BJ (cell line): ENCODE data around the gene HK2. TPM values are rescaled to one million over a fixed set of nuclear protein-coding genes. Genes with fewer than 3 reads are reported as not detected.

Source experiments
- CTCF ChIA-PET: fragments of 350-600 bp; formaldehyde crosslinking; extraction: SDS; loops from one replicate; lab custom pipeline; 2021; ENCODE audit warnings: antibody characterized with exemption, inconsistent platforms; lab: Yijun Ruan, JAX
- POLR2A ChIA-PET: fragments of 300-600 bp; sonication (Branson Sonifier 250); formaldehyde crosslinking; extraction: SDS; loops from one replicate; lab custom pipeline; 2021; ENCODE audit warnings: antibody characterized with exemption; lab: Charles Lee
- DNase-seq: peaks from one replicate; pipeline ENCODE4 v3.0.0-alpha.2; 2011; ENCODE audit warnings: low read depth
- H3K27me3 ChIP-seq: 2 replicates; pipeline ENCODE4 v1.6.0; 2011; ENCODE audit warnings: low read length; ENCODE audit not compliant: control insufficient read depth, insufficient read depth
- H3K36me3 ChIP-seq: 2 replicates; pipeline ENCODE4 v1.5.1; 2011; ENCODE audit warnings: low read length; ENCODE audit not compliant: control insufficient read depth, insufficient read depth
- H3K4me3 ChIP-seq: 2 replicates; pipeline ENCODE4 v1.5.1; 2011; ENCODE audit warnings: low read depth, mild to moderate bottlenecking, control low read depth, low read length
- polyA plus RNA-seq: library from polyadenylated mRNA; depleted of rRNA; stranded (reverse); fragments of >200 nt; gene quantifications from 2 replicates; pipeline ENCODE4 v1.2.3, GENCODE V29; 2011
- TF ChIP-seq, protein P1 (sequence below): IDR thresholded peaks from 2 replicates; pipeline ENCODE4 v1.5.1; 2011; ENCODE audit warnings: low read depth, mild to moderate bottlenecking, control low read depth, inconsistent platforms, low read length, moderate library complexity; ENCODE audit not compliant: insufficient read depth

The HK2 gene
- polyA plus RNA-seq, 1 experiment = 21.8 TPM

- Histone ChIP-seq H3K27me3 (no peaks in the 10 kb centered on the region), H3K36me3 (no peaks in the 10 kb centered on the region), H3K4me3 (no peak overlapping the region)
- CTCF ChIA-PET = interaction anchor here (1.4 kb wide), 1 partner anchor 32 kb away, joined by 4 read pairs; no protein-coding TSS in a partner anchor
- TF ChIP-seq, protein P1, sequence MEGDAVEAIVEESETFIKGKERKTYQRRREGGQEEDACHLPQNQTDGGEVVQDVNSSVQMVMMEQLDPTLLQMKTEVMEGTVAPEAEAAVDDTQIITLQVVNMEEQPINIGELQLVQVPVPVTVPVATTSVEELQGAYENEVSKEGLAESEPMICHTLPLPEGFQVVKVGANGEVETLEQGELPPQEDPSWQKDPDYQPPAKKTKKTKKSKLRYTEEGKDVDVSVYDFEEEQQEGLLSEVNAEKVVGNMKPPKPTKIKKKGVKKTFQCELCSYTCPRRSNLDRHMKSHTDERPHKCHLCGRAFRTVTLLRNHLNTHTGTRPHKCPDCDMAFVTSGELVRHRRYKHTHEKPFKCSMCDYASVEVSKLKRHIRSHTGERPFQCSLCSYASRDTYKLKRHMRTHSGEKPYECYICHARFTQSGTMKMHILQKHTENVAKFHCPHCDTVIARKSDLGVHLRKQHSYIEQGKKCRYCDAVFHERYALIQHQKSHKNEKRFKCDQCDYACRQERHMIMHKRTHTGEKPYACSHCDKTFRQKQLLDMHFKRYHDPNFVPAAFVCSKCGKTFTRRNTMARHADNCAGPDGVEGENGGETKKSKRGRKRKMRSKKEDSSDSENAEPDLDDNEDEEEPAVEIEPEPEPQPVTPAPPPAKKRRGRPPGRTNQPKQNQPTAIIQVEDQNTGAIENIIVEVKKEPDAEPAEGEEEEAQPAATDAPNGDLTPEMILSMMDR = no peak
- no peak for DNase-seq
- POLR2A ChIA-PET = no interaction called here
These were observed 9.5 kb downstream of the HK2 start for GRCh38 chr2:74843433-74843832.

DNA sequence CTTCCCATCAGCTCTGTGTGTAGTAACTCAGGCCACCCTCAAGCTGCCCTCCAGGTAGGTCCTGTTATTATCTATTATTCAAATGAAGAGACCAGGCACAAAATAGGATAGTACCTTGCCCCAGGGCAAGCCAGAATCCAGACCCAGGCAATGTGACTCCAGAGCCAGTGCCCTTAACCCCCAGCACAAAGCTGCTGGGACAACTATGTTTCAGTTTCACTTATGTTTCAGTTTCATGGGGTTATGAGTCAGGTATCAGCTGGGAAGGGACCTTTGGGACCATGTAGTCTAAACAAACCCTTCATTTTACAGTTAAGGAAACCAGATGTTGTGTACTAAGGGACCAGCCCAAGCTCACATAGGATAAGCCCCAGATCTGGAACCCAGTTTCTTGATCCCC is 10.0 kb downstream of the HK2 start:
- H3K4me3 ChIP-seq = no peak overlapping the region
- H3K27me3 ChIP-seq = no peaks in the 10 kb centered on the region
- no peaks in the 10 kb centered on the region; the same call in 1 of the 2 replicates for H3K36me3 ChIP-seq
- ChIA-PET POLR2A (no interaction called here), CTCF (interaction anchor here (1.1 to 1.4 kb wide), 2 partner anchors 21 to 32 kb away, joined by 3 to 4 read pairs; no protein-coding TSS in a partner anchor)
- TF ChIP-seq, protein P1 = no peak
- DNase-seq = no peak

- TF ChIP-seq, protein P1 = no peak
- H3K36me3 ChIP-seq = no peaks in the 10 kb centered on the region; the same call in 1 of the 2 replicates
- no peak for DNase-seq
- CTCF ChIA-PET = interaction anchor here (1.1 to 1.4 kb wide), 2 partner anchors 22 to 31 kb away, joined by 3 to 4 read pairs; no protein-coding TSS in a partner anchor
- POLR2A ChIA-PET = no interaction called here
- H3K4me3 ChIP-seq = no peak overlapping the region
- H3K27me3 ChIP-seq = no peaks in the 10 kb centered on the region
These were observed 10.8 kb downstream of the HK2 start for GRCh38 chr2:74844752-74845151.

GRCh38 chr2:74845217-74845751 is 11.4 kb downstream of the HK2 start:
- TF ChIP-seq, protein P1 = no peak
- POLR2A ChIA-PET = no interaction called here
- CTCF ChIA-PET = interaction anchor here (0.7 to 0.8 kb wide), 2 partner anchors 9 to 19 kb away, joined by 4 read pairs; no protein-coding TSS in a partner anchor
- no peaks in the 10 kb centered on the region; the same call in 1 of the 2 replicates for H3K36me3 ChIP-seq
- no peaks in the 10 kb centered on the region for H3K27me3 ChIP-seq
- H3K4me3 ChIP-seq = no peak overlapping the region
- DNase-seq = peak; percentile 62

GRCh38 chr2:74845991-74846390 is 12.1 kb downstream of the HK2 start:
- Histone ChIP-seq H3K4me3 (no peak overlapping the region), H3K27me3 (no peaks in the 10 kb centered on the region), H3K36me3 (no peaks in the 10 kb centered on the region; the same call in 1 of the 2 replicates)
- no peak for DNase-seq
- ChIA-PET CTCF (interaction anchor here (0.7 to 0.8 kb wide), 2 partner anchors 10 to 18 kb away, joined by 4 read pairs; no protein-coding TSS in a partner anchor), POLR2A (no interaction called here)
- TF ChIP-seq, protein P1 = no peak
